ENCODE data around the gene EAF1.
A peak's percentile ranks its signal among the peaks of the same experiment; 100 is the strongest.
"Not testable (repeated sequence)": the region's sequence is repeated elsewhere in the genome, so short reads cannot be mapped to it uniquely, and the experiment has no call there.

The EAF1 gene

DNA sequence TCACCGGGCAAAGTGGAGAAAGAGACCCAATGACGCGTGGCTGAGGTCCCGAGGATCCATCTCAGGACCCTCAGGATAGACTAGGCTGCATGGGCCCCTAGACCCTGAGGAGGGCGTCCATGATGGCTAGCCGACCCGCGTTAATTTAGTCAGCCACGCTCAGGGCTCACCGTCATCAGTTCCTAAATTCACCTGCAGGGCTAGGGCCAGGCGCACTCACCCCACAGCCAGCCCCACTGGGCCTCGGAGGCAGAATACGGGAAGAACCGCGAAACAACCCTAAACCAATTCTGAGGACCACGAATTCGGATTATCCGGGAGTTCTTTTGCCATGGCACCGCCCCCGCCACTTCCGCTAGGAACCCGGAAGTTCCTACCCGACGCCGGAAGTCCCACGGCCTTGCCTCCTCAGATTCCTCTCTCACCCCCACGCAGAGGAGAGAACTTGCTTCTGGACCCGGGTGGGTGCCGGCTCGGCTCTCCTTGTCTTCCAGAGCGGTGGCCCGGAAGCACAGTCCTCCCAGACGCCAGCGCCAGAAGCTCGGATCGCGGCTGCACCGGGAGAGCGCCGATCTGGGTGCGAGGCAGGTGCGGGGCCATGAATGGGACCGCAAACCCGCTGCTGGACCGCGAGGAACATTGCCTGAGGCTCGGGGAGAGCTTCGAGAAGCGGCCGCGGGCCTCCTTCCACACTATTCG, at the start of gene EAF1, which contains the start of gene METTL6:
Gene EAF1, plus strand, starts transcription at position 417 of the 699 bp plus-strand sequence. Its CDS starts 182 bp downstream, at position 599.
Gene METTL6, minus strand, starts transcription at position 363 of the 699 bp plus-strand sequence. CDS start 1,033 bp downstream, outside the sequence.
- DNase-seq (ENCODE audit: low read depth in 2 of 2, low spot score in 1 of 2), result peak; percentile 69 to 73

DNA sequence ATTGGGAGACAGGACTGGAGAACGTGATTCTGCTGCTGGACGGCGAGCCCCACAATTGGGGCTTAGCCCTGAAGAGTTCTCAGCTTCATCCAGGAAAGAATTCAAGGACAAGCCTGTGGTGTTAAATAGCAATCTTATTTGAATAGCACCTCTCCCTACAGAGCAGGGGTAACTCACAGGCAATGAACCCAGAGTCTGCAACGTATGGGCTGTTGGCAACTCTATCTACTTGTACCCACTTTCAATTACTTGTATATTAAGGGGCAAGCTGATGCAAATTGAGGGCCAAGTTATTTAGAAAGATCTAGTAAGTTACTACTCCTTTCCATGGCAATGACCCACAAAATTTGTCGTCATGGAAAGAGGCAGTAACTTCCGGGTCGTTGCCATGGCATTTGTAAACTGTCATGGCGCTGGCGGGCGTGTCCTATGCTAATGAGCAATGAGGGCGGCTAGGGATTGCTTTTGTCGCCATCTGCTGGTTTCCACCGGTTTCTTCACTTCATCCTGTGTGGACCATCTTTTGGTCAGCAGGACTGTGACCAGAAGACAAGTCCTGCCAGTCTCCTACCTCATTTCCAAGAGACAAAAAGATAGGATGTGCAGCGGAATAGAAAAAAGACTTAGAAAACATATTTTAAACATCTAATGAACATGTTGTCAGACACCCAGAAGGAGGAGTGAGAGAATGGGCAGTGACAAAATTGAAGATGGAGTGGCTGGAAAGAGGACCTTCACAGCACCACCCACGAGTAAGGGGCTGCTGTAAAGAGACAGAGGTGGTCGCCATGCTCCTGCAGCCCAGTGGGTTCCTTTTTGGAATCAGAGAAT, 49.2 kb upstream of the EAF1 start:
- DNase-seq (ENCODE audit: low read depth in 2 of 2, low spot score in 1 of 2), result peak; percentile 87 to 94

DNA sequence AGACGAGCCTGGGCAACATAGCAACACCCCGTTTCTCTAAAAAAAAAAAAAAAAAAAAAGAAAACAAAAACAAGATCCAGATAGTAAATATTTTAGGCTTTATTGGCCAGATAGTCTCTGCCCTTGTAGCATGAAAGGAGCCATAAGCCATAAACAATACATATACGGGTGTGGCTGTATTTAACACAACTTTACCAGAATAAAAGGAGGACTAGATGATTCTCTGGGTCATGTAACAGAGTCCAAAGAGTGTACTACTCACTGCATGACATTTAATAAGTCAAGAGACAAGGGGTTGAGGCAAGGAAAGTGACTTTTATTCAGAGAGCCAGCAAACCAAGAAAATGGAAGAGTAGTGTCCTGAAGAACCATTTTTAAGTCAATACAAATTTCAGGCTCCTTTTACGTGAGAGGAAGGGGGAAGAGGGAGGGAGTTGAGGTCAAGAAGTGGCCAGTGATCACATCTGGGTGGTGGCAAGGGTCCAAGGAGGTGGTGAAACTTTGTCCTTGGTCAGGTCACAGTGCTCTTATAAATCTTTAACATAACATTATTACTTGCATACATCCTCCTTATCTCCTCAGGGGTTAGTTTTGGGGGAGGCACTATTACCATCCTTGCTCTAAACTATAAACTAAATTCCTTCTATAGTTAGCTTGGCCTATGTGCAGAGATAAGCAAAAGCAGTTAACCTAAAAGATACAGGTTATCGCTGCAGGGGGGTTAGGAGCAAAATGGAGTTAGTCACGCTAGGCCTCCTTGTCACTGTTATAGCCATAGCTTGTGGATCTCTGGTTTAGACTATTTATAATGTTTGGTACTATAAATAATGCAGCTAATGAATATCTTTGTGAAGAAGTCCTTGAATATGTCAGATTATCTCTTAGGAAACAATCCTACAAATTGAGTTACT, 46.2 kb upstream of the EAF1 start:
- no peak for DNase-seq (ENCODE audit: low read depth in 2 of 2, low spot score in 1 of 2)

DNA sequence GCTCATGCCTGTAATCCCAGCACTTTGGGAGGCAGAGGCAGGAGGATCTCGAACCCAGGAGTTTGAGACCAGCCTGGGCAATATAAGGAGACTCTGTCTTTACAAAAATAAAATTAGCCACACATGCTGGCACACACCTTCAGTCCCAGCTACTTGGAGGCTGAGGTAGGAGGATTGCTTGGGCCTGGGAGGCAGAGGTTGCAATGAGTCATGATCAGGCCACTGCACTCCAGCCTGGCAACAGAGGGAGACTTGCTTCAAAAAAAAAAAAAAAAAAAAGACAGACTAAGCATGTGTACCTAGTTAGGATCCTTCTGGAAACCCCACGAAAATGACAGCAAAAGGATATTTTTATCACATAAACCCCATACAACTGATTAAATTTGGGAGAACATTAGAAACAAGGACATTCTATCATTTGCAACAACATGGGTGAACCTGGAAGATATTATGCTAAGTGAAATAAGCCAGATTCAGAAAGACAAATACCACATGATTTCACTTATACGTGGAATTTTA, 44.9 kb upstream of the EAF1 start:
- no peak for DNase-seq (ENCODE audit: low read depth in 2 of 2, low spot score in 1 of 2)

DNA sequence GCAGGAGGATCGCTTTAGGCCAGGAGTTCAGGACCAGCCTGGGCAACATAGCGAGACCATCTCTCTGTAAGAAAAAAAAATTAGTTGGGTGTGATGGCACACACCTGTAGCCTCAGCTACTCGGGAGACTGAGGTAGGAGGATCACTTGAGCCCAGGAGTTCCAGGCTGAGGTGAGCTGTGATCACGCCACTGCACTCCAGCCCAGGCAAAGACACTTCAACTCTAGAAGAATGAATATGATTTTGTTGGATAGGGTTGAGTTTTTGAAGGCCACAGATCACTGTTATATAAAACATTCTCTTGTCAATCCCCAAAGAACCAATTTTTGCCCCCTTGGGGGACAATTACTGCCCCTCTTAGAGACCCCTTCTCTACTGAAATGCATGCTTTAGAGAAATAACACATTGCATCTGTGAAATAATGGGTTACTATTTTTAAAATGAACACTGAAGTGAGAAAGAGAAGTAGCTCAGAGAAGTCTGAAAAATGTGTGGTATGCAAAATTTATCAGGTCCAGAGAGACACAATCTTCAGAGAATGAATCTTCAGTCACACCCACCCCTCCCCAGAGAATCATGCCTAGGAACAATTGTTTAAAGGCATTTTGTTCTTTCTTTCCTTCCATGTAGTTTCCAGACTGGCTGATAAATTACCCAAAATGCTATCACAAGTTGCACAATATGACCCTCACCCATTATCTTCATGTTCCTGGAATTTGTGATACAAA, 42.7 kb upstream of the EAF1 start:
- DNase-seq (ENCODE audit: low read depth in 2 of 2, low spot score in 1 of 2), result no peak

DNA sequence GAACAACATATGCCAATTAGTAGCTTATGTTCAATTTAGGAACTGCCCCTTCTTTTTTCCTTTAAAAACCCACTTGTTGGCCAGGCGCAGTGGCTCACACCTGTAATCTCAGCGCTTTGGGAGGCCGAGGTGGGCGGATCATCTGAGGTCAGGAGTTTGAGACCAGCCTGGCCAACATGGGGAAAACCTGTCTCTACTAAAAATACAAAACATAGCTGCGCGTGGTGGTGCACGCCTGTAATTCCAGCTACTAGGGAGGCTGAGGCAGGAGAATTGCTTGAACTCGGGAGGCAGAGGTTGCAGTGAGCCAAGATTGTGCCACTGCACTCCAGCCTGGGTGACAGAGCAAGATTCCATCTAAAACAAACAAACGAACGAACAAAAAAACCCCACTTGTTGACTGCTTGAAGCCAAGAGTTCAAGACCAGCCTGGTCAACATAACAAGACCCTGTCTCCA, 42.1 kb upstream of the EAF1 start:
- DNase-seq (ENCODE audit: low read depth in 2 of 2, low spot score in 1 of 2), result not testable (repeated sequence)

DNA sequence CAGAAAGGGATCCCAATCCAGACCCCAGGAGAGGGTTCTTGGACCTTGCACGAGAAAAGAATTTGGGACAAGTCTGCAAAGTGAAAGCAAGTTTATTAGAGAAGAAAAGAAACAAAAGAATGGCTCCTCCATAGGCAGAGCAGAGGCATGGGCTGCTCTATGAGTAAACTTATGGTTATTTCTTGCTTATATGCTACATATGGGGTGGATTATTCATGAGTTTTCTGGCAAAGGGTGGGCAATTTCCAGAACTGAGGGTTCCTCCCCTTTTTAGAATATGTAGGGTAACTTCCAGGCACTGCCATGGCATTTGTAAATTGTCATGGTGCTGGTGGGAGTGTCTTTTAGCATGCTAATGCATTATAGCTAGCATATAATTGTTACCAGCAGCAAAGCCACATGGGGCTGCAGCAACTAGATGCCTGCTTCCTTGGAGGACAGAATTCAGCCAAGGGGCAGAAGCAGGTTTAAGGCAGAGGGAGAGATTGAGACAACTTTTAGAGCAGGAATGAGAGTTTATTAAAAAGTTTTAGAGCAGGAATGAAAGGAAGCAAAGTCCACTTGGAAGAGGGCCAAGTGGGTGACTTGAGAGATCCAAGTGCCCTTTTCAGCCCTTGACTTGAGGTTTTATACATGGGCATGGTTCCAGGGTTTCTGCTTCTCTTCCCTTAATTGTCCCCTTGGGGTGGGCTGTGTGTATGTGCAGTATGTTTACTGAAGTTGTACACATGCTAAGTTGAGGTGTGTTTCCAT, 41.3 kb upstream of the EAF1 start:
- DNase-seq (ENCODE audit: low read depth in 2 of 2, low spot score in 1 of 2), result no peak

DNA sequence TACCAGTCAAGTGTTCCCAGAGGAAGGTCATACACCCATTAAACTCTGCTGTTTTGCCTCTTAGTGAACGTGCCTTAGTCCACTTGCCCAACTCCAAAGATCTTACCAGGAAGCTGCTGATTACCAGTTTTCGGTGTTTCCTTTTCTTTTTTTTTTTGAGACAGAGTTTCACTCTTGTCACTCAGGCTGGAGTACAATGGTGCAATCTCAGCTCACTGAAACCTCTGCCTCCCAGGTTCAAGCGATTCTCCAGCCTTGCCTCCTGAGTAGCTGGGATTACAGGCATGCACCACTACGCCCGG, 40.8 kb upstream of the EAF1 start:
- DNase-seq (ENCODE audit: low read depth in 2 of 2, low spot score in 1 of 2), result not testable (repeated sequence)

DNA sequence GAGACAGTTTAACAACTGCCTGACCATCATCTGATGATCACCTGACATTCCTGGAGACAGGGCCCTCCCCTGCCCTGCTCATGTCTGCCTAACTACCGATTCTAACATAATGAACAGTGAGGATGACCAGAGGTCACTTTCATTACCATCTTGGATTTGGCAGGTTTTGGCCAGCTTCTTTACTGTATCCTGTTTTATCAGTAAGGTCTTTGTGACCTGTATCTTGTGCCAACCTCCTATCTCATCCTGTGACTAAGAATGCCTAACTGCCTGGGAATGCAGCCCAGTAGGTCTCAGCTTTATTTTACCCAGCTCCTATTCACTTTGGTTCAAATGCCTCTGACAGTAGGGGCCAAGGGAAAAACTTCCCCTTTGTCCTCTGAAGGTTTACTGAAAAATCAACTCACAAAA, 40.2 kb upstream of the EAF1 start:
- DNase-seq (ENCODE audit: low read depth in 2 of 2, low spot score in 1 of 2), result no peak

DNA sequence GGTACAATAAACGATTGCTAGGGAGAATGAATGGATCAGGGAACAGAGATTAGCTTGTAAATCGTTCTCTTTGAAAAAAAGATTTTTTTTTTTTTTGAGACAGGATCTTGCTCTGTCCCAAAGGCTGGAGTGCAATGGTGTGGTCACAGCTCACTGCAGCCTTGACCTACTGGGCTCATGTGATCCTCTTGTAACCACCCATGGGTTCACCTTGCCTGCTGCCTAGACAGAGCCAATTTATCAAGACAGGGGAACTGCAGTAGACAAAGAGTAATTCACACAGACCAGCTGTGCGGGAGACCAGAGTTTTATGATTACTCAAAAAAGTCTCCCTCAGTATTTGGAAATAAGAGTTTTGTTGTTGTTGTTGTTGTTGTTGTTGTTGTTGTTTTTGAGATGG, 39.7 kb upstream of the EAF1 start:
- no peak for DNase-seq (ENCODE audit: low read depth in 2 of 2, low spot score in 1 of 2)

DNA sequence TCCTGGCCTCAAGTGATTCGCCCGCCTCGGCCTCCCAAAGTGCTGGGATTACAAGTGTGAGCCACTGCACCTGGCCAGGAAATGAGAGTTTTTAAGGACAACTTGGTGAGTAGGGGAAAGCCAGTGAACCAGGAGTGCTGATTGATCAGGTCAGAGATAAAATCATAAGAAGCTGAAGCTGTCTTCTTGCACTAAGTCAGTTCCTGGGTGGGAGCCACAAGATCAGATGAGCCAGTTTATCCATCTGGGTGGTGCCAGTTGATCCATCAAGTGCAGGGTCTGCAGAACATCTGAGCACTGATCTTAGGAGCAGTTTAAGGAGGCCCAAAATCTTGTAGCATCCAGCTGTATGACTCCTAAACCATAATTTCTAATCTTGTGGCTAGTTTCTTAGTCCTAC, 39.1 kb upstream of the EAF1 start:
- DNase-seq (ENCODE audit: low read depth in 2 of 2, low spot score in 1 of 2), result not testable (repeated sequence)

DNA sequence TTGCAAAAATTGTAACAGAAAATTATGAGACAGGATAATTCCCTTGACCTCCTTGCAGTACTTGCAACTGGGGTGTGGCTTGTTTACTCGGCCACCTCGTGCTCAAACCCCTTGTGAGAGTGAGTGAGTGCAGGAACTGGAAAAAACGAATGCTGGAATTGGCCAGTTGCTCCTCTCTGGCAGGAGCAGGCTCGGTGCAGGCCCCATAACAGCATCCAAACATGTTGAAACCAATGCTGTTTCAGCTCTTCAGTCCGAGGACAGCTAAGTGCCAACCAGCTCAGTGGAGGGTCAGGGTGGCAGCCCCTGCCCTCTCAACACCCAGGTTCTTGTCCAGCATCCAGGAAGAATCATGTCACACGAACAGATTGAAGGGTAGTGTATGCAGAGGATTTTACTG, 36.9 kb upstream of the EAF1 start:
- DNase-seq (ENCODE audit: low read depth in 2 of 2, low spot score in 1 of 2), result no peak

DNA sequence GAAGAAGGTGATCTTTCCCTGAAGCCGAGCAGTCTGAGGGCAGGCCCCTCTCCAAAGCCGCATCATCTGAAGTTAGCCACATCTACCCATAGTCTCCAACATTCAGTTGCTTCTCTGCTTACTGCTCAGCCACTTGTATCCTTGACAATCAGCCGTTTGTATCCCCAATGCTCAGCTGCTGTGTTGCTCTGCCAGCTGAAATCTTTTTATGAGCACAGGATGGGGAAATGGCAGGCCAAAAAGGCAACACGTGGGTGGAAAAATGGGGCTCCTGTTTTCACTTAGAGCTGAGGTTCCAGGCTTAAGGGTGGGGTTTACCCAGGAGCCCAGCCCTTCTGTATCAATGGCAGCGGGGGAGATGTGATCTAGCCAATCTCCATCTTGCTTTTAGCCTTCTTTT, 36.4 kb upstream of the EAF1 start:
- DNase-seq (ENCODE audit: low read depth in 2 of 2, low spot score in 1 of 2), result no peak

DNA sequence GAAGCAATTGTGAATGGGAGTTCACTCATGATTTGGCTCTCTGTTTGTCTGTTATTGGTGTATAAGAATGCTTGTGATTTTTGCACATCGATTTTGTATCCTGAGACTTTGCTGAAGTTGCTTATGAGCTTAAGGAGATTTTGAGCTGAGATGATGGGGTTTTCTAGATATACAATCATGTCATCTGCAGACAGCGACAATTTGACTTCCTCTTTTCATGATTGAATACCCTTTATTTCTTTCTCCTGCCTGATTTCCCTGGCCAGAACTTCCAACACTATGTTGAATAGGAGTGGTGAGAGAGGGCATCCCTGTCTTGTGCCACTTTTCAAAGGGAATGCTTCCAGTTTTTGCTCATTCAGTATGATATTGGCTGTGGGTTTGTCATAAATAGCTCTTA, 34.1 kb upstream of the EAF1 start:
- DNase-seq (ENCODE audit: low read depth in 2 of 2, low spot score in 1 of 2), result not testable (repeated sequence)

DNA sequence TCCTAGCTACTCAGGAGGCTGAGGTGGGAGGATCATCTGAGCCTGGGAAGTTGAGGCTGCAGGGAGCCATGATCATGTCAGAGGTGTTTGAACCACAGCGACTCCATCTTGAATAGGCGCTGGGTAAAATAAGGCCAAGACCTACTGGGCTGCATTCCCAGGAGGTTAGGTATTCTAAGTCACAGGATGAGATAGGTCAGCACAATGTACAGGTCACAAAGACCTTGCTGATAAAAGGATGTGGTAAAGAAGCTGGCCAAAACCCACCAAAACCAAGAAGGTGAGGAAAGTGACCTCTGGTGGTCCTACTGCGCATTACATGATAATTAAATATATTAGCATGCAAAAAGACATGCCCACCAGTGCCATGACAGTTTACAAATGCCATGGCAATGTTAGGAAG, 28.7 kb upstream of the EAF1 start:
- DNase-seq (ENCODE audit: low read depth in 2 of 2, low spot score in 1 of 2), result not testable (repeated sequence)

DNA sequence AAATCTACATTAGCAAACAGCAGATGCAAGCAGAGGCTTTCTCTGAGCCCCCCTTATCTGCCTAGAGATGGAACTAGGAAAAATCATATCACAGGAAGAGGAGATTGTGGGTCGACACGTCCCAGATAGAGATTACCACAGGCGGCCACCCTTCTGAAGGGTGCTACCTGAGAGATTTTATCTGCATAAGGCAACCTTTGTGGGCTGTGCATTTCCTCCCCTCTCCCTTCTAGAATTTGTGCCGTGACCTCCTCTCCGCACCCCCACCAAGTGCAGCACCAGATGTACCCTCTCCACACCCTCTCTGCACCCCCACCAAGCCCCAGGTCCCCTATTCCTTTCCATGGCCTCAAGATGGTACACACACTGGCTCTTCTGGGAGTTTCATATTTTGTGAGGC, 27.4 kb upstream of the EAF1 start:
- DNase-seq (ENCODE audit: low read depth in 2 of 2, low spot score in 1 of 2), result peak in 1 of 2 donors; percentile 3

DNA sequence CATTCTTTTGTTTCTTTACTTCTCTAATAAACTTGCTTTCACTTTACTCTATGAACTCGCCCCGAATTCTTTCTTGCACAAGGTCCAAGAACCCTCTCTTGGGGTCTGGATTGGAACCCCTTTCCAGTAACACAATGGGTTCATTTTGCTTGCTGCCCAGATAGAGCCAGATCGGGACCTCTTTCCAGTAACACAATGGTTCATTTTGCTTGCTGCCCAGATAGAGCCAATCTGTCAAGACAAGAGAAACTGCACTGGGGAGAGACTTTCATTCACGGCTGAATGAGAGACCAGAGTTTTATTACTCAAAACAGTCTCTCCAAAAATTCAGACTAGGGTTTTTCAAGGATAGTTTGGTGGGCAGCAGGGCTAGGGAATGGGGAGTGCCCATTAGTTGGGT, 25.5 kb upstream of the EAF1 start:
- no peak for DNase-seq (ENCODE audit: low read depth in 2 of 2, low spot score in 1 of 2)

DNA sequence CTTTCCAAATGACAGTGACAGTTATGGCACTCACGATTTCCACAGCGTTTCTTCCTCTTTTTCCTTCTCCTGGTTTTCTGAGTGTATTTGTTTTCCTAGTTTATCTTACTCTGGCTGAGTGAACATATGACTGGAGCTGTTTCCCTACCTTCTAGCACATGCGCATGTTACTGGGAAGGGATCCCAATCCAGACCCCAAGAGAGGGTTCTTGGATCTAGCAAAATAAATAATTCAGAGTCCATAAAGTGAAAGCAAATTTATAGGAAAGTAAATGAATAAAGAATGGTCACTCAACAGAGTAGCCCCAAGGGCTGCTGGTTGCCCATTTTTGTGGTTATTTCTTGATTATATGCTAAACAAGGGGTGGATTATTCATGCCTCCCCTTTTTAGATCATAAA, 23.9 kb upstream of the EAF1 start:
- DNase-seq (ENCODE audit: low read depth in 2 of 2, low spot score in 1 of 2), result no peak

DNA sequence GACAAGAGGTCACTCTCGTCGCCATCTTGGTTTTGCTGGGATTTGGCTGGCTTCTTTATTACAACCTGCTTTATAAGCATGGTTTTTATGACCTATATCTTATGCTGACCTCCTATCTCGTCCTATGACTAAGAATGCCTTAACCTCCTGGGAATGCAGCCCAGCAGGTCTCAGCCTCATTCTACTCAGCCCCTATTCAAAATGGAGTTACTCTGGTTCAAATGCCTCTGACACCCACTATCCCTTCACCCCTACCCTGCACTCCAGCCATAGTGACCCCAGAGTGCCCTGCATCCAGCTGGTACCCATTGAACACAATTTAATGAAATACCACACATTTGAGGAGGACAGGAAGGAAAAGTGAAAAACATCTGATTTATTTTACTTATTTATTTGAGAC, 23.4 kb upstream of the EAF1 start:
- no peak for DNase-seq (ENCODE audit: low read depth in 2 of 2, low spot score in 1 of 2)

DNA sequence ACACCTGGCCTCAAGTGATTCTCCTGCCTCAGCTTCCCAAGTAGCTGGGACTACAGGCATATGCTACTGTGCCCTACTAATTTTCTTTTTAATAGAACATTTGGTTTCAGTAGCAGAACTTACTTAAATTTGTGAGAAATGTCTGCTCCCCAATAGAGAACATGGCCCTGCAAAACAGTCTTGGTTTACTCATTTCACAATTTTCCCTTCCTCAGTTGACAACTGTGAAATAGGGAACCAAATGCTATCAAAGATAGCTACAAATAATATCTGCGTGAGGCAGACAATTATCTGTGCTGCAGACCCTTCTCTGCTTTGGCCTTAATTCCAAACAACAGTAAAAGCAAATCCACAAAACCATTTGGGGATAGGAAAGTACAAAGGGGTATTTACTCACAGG, 22.6 kb upstream of the EAF1 start:
- DNase-seq (ENCODE audit: low read depth in 2 of 2, low spot score in 1 of 2), result no peak

Data from stimulated activated CD8-positive, alpha-beta memory T cell treated with anti-CD3 and anti-CD28 coated beads, Interleukin-4, amount 100 ng/mL, for 4 hours (primary cell).